Stimulated activated CD8-positive, alpha-beta memory T cell treated with anti-CD3 and anti-CD28 coated beads, Interleukin-7, amount 100 ng/mL, for 24 hours (primary cell): ENCODE results near the gene ST3GAL2.
"Not testable (repeated sequence)": the region's sequence is repeated elsewhere in the genome, so short reads cannot be mapped to it uniquely, and the experiment has no call there.

ENCODE experiments used
- DNase-seq: peaks from one replicate; pipeline ENCODE4 v3.0.0-alpha.2; 2020; ENCODE audit warnings: low read depth

Gene ST3GAL2

DNA sequence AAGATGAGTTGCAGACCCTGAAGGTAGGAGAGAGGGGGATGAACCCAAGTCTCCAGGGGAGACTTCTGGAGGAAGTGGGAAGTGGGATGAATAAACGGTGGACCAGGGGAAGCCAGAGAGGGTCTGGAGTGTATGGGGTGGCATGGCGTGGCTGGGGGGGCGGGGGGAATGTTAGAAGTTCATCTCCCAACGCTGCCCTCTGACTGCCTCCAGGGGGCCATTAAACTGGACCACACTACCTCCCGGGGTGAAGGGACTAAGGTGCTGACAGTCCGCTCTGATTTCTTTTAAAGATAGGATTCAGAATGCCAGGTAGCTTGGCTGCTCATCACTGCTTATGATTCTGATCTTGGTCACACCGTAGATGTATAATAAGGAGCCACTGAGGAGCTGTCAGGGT is 21.2 kb downstream of the ST3GAL2 start:
- no peak for DNase-seq

DNA sequence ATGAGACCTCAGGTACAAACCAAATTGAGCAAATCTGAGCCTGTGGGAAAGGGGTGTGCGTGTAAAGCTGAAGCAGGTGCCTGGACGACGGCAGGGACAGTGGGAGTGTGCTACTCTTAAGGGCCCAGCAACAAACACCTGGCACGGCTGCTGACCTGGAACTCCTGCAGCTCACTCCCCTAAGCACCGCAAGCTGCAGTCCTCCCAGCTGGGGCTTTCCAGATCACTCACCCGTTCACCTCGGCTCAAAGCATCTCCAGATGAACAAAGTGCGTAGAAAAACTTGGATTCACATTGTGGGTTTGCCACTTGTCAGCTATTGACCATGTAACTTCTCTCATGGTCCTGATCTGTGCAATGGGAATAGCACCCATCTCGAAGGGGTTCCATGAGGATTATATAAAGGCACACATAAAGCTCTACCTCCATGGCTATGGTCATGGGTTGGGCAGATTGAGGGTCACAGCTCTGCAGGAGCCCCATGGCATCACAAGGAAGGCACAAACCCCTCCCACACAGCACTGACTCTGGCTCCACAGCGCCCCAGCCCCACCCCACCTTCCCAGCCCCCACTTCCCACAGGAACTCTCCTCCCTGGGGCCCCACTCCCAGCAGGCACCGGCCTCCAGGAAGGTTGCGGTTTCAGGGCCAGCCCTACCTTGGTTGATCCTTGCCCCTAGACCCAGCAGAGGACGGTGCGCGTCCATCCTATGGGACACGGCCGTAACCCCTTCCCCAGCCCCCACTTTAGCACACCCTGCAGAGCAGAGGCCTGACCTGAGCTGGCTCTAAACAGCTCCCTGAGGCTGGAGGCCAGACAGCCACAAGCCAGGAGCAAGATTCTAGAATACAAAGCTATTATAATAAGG is 21.9 kb downstream of the ST3GAL2 start:
- no peak for DNase-seq

DNA sequence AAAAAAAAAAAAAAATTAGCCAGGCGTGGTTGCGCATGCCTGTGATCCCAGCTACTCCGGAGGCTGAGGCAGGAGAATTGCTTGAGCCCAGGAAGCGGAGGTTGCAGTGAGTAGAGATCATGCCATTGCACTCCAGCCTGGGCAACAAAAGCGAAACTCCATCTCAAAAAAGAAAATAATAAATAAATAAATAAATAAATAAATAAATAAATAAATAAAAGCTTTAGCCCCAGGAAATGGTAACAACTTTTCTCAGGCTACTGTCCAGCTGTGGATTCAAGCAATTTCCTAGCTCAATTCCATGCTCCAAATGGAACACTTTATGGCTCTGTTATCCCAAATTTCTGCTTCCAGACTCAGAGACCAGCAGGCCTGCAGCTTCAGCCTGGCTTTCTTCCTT is 25.3 kb downstream of the ST3GAL2 start:
- not testable (repeated sequence) for DNase-seq

DNA sequence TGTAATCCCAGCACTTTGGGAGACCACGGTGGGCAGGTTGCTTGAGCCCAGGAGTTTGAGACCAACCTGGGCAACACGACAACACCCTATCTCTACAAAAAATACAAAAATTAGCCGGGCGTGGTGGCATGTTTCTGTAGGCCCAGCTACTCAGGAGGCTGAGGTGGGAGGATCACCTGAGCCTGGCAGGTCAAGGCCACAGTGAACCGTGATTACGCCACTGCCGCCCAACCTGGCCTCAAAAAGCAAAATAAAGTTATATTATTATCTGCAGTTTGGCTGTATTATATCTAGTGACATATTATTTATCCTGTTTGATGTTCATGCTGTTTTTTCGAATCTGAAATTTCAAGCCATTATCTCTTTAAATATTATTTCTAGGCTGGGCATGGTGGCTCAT is 26.5 kb downstream of the ST3GAL2 start:
- DNase-seq: no peak

DNA sequence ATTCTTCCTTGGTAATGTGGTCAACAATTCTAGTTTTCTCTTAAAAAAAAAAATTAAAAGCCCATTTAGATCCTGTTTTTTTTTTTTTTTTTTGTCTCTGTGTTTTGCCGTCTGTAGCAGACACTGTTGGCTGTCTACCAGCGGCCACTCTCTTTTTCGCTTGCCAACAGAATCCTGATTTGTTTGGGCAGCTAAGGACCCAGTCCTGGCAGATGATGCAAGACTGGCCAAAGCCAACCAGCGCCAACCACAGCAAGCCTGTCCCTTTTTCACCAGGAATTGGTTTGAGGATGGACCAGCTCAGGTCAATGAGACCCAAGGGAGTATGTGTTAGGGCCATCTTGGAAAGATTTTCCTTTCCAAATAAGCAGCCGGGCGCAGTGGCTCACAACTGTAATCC is 28.2 kb downstream of the ST3GAL2 start:
- DNase-seq: no peak

DNA sequence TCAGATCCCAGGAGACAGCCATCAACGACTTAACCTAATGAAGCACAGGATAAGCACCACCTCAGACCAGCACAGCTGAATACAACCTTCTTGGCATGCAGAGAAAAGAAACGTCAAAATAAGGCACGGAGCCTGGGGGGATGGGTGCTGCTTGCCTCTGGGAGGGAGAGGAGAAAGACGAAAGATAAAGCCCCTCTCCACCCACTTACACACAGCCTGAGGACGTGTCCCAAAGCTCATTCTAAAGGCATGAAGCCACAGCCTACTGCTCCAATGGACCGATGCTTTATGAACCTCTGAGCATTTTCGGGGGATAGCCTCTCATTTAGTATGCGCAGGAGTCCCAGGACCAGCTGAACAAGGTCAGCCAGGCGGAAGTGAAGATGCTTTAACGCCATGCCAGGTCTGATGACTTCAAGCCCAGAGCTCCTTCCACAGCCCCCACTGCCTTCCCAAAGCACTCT is 31.1 kb downstream of the ST3GAL2 start:
- no peak for DNase-seq

DNA sequence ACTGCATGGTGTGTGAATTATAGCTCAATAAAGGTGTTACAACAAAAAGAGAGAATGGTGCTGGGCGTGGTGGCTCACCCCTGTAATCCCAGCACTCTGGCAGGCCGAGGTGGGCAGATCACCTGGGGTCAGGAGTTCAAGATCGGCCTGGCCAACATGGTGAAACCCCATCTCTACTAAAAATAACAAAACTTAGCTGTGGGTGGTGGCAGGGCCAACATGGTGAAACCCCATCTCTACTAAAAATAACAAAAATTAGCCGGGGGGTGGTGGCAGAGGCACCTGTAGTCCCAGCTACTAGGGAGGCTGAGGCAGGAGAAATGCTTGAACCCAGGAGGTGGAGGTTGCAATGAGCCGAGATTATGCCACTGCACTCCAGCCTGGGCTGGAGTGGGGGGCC is 32.8 kb downstream of the ST3GAL2 start:
- DNase-seq: not testable (repeated sequence)

DNA sequence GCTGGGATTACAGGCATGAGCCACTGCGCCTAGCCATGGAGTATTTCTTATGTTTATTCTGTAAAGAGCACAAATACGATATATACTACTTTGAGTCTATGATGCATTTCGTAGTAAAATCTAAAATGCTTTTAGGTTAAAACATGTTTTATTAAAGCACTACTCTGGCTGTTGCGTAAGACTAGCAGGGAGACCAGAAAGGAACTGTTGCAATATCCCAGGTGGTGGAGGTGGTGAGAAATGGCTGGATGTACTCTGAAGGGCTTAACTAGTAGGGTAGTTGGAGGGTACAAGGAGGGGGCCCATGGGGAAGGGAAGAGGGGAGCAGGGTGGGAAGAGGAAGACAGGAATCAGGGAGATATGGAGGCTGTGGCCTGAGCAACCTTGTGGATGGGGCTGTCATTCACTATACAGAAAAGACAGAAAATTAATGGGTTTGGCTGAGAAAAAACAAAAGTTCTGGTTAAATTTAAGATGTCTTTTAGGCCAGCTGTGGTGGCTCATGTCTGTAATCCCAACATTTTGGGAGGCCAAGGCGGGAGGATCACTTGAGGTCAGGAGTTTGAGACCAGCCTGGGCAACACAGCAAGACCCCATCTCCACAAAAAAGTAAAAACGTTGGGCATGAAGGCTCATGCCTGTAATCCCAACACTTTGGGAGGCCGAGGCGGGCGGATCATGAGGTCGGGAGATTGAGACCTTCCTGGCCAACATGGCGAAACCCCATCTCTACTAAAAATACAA is 35.8 kb downstream of the ST3GAL2 start:
- DNase-seq: no peak

DNA sequence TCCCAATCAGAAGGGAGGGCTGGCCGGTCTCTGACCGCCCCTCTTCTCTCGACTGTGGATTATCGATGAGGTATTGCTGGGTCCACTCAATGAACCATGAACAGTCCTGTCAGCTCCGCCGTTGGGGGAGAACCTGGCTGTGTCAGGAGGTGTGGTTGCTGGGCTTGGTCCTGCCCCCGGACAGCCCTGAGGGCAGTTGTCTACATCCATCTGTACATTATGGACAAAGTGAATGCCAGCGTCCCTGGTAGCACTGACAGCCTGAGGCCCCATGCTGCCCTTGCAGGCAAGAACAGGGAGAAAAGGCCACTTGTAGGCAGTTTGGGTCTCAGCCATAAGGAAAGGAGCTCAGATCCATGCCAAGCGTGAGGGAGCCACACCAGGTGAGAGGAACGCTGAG is 38.9 kb downstream of the ST3GAL2 start:
- no peak for DNase-seq

DNA sequence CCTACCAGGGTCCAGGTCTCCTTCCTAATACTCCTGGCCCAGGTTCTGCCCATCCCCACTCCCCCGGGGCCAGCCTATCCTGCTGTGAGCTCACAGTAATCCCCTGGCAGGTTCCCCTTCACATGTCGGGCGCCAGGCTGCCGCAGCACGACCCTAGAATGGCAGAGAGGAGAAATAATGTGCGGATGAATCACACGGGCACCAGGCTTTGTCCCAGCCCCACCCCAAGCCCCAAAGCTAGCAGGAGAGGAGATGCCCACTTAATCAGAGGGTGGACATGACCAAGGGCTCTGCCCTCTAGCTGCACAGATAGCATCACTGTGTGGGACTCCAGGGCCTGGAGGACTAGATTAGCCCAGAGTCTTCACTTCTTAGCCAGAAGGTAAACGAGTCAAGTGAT is 39.5 kb downstream of the ST3GAL2 start:
- no peak for DNase-seq

DNA sequence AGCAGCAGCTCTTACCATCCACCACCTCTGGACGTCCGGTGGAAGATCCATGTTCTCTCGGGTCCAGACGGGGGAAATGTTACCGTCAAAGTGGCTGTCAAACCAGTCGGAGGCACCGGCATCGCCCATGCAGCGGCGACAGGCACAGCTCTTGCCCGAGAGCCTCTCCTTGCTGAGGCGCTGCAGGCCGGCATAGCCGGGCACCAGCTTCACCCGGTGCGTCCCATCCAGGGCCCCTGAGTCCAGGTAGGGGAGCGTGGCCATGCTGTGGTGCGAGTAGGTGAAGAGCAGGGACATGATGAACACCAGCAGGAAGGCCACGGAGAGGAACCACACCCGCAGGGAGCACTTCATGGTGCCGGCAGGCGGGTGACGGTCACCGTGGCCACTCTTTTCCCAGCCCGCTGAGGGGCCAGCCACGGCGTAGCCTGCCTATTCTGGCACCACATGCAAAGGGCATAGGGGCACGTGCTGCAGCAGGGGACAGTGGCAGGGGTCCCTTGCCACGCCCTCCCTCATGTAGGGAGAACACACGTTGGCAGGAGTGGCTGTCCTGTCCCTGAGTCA is 40.6 kb downstream of the ST3GAL2 start:
- DNase-seq: no peak

DNA sequence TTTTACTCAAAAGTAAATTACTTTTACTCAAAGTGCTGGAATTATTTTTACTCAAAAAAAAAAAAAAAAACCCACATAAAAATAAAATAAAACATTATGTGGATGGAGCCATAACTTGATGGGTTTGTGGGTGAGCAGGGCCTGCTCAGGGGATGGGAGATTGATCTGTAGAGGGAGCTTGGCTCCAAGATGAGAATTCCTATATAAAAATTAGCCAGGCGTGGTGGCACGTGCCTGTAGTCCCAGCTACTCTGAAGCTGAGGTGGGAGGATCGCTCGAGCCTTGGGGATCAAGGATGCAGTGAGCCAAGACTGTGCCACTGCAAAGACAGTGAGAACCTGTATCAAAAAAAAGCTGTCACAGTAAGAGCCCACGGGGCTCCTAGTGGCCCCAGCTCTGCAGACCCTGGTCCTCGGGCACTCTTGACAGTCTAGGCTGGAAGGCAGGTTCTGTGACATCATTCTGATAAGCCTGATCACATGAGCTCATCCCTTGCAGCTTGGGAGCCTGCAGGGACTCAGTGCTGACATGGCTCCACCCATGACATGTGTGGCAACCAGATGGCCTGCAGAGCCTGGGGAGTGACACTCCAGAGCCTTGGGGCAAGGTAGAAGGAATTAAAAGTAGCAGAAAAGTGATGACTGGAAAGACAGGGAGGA is 42.5 kb downstream of the ST3GAL2 start:
- DNase-seq: no peak

DNA sequence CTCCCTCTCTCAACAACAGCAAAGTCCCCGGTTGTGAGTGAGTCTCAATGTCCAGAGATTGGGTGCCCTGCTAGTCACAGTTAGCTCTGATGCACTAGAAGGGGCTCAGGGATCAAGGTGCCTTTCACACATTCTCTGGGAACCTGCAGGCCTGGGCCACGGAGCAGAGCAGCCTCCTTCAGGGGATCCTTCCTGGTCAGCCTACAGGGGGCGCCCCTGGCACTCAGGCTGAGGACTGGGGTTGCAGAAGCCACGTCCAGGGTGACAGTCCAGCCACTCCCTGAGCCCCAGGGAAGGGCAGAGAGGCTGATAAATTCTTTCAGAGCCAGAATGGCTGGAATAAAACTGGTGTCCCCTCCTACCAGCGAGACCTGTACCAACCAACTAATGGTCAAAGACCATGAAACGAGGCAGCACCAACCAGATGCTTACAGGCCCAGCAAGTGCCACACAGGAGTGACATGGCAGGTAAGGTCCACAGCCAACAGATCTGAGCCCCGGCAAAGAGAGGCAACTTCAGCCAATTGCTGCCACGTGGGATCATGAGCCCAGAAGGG is 43.5 kb downstream of the ST3GAL2 start:
- DNase-seq: no peak

DNA sequence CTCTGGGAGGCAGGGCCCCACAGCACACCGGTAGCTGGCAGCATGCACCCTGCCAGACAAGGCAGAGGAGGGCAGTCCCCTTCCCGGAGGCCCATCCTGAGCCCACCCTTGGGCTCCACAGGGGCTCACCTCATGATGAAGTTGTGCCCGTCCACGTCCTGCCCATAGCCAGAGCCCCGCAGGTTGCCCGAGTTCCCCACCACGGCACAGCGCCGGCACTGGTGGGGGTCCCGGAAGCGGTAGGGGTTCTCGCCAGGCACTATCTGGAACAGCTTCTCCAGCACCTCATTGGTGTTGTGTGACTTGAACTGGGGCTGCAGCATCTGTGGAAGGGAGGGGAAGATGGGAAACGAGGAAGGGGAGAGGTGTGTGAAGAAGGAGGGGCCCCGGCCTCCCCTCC is 44.0 kb downstream of the ST3GAL2 start:
- DNase-seq: no peak

DNA sequence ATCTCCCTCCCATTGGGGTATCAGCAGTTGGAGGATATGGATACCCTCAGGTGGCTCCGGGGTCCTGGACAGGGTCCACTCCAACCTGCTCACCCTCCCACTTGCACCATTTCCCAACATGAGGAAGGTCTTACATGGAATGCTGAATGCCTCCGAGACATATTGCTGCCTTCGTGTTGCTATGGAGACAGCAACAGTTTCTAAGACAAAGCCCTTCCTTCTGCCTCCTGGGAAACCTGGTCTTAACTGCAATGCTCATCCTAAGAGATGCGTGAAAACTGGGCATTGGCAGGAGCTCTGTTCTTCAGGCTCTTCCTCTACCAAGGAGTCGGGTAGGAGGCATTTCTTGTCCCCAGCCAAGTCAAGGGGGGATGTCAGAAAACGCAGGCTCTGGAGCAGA is 45.2 kb downstream of the ST3GAL2 start:
- DNase-seq: no peak

DNA sequence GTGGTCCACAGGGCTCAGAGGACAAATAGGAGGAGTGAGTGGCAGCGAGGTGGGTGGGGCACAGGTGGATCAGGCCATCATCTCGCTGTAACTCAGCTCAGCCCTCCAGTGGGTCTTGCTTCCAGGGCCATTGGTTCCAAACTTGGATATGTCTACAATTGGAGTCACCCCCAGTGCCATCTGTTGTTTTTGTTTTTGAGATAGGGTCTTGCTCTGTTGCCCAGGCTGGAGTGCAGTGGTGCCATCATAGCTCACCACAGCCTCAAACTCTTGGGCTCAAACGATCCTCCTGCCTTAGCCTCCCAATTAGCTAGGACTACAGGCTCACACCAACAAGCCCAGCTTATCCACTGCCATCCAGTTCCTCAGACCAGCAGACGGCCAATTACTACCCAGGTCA is 46.3 kb downstream of the ST3GAL2 start:
- no peak for DNase-seq

DNA sequence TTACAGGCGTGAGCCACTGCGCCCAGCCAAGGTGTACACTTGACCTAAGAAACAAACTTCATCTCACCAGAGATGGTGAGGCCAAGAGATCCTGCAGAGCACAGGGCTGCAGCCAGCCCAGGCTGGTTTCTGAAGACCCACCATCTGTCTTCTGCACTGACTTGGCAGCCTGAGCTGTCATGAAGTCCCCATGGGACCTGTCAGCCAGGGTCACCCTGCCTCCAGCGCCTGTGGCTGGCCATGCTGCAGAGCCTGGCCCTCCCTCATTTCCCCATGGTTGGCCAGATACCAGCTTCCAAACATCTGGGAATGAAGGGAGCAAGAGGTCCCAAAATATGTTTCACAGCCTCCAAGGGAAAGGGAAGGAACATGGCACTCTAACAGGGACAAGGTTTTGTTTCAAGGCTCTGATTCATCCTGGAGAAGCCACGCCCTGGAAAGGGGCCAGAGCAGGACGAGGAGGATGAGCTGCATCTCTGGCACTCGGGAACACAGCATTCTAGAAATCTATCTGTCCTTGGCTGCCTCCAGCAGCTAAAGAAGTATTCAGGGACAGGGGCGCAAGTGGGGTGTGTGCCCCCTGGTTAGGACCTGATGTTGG is 46.9 kb downstream of the ST3GAL2 start:
- DNase-seq: no peak

DNA sequence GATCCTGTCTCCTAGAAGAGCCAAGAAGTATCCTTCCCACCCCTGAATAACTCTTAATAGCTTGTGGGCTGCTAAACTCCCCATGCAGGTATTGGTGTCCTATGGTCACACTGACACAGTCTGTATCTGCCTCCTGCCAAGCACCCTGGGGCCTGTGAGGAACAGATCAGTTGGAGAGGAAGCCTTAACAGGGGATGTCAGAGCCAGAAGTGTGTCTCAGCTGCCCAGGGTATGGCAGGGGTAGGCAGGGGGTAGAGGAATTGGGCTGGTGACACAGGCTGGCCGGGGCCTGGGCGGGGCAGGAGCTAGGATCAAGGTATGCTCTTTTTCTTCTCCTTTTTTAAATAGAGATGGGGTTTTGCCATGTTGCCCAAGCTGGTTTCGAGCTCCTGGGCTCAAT is 47.5 kb downstream of the ST3GAL2 start:
- no peak for DNase-seq

DNA sequence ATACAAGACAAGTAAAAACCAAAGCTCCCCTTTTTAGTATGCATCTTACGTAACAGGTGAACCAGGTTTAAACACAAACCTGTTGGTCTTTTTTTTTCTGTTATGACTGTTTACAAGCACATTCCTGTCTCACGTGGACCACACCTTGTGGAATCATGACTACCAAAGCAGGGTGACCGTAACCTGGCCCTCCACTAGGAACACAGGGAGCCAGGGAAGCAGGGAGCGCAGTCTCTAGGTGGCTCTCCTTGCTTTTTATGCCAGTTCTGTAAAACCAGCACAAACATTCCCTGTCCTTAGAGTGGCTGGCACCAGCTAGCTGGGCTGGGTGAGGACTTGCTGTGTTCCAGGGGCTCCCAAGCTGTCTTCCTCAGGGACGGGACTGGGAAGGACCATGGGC is 48.1 kb downstream of the ST3GAL2 start:
- no peak for DNase-seq

DNA sequence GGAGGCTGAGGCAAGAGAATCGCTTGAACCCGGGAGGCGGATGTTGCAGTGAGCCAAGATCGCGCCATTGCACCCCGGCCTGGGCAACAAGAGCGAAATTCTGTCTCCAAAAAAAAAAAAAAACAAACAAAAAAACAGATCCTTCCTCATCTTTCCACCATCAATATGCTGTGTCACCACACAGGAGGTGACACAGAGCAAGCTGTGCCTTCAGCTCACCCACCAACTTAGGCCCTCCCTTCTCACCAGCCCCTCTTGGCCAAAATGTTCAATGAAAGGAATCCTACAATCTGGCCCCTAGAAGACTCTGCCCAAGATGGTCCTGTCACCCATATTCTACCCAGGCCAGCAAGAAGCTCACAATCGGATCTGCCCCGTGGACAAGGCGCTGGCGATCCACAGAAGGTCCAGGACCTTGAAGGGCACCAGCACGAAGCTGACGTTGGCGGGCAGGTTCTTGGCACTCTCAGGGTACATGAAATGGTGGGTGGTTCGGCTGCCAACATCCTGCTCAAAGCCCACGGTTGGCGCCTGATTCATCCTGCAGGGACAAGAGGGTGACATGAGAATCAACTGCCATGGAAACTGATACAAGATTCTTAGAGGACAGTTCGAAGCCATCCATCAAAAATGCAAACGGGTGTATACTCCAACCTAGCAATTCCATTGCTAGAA is 50.8 kb downstream of the ST3GAL2 start:
- no peak for DNase-seq

DNA sequence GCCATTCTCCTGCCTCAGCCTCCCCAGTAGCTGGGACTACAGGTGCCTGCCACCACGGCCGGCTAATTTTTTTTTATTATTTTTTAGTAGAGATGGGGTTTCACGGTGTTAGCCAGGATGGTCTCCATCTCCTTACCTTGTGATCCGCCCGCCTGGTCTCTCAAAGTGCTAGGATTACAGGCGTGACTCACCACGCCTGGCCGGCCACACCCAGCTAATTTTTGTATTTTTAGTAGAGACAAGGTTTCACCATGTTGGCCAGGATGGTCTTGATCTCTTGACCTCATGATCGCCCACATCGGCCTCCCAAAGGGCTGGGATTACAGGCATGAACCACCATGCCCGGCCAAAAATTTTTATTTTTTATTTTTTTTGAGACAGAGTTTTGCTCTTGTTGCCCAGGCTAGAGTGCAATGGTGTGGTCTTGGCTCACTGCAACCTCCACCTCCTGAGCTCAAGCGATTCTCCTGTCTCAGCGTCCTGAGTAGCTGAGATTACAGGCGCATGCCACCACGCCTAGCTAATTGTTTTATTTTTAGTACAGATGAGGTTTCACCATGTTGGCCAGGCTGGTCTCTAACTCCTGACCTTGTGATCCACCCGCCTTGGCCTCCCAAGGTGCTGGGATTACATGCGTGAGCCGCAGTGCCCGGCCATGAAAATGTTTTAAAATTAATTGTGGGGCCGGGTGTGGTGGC is 52.5 kb downstream of the ST3GAL2 start:
- not testable (repeated sequence) for DNase-seq
